Suprapubic skin (tissue), 4 donors: Measurements from ENCODE around the gene RICTOR.

Experiments used
- CTCF ChIP-seq, 2 donors: fragments of 200-600 bp in 1 of 2; fragments of 450-650 bp in 1 of 2; sonication (generic) in 1 of 2; IDR thresholded peaks; one replicate each; pipeline ENCODE4 v1.5.1; 2016 to 2019; ENCODE audit warnings: antibody characterized with exemption in 2 of 2, mild to moderate bottlenecking in 1 of 2, moderate library complexity in 1 of 2
- EP300 ChIP-seq: sonication (generic); formaldehyde crosslinking; IDR thresholded peaks from one replicate; pipeline ENCODE4 v1.6.1; 2017; ENCODE audit warnings: antibody characterized with exemption
- POLR2A ChIP-seq, 2 donors: fragments of 450-650 bp; IDR thresholded peaks; one replicate each; pipeline ENCODE4 v1.6.1; 2017; ENCODE audit warnings: antibody characterized with exemption in 2 of 2, mild to moderate bottlenecking in 2 of 2, moderate library complexity in 2 of 2
- POLR2AphosphoS5 ChIP-seq, 3 donors: sonication (generic); formaldehyde crosslinking; IDR thresholded peaks; one replicate each; pipeline ENCODE4 v1.6.1; 2017; ENCODE audit warnings: antibody characterized with exemption in 3 of 3

GRCh38 chr5:39017504-39017903 is 56.7 kb downstream of the RICTOR start:
- TF ChIP-seq CTCF (IDR thresholded peaks at IDR 0.05) (no peak), EP300 (no peak), POLR2A (IDR thresholded peaks at IDR 0.05) (no peak), POLR2AphosphoS5 (IDR thresholded peaks at IDR 0.05) (no peak)
